Breast epithelium (tissue), 4 donors: ENCODE measurements around the gene TMEM97. TPM values are rescaled to one million over a fixed set of nuclear protein-coding genes. Genes with fewer than 3 reads are reported as not detected.

Experiments used
- DNase-seq, 2 donors: peaks; one replicate each; pipeline ENCODE4 v3.0.0-alpha.2; 2019; ENCODE audit warnings: low spot score in 2 of 2
- H3K27ac ChIP-seq, 2 donors: fragments of 200-600 bp; sonication (generic) in 1 of 2; one replicate each; pipeline ENCODE4 v1.5.1; 2016 to 2019; ENCODE audit warnings: mild to moderate bottlenecking in 1 of 2
- H3K27me3 ChIP-seq, 2 donors: fragments of 200-600 bp; sonication (generic) in 1 of 2; one replicate each; pipeline versions ENCODE4 v1.5.1 to v1.6.0; 2017 to 2019; ENCODE audit warnings: control low read depth in 1 of 2, mild to moderate bottlenecking in 1 of 2
- H3K36me3 ChIP-seq: fragments of 200-600 bp; one replicate; pipeline ENCODE4 v1.5.1; 2019
- H3K4me1 ChIP-seq, 2 donors: fragments of 200-600 bp; sonication (generic); one replicate each; pipeline ENCODE4 v1.5.1; 2016 to 2019; ENCODE audit warnings: control low read depth in 1 of 2
- H3K4me3 ChIP-seq, 3 donors: fragments of 200-600 bp; sonication (generic); 1 replicate in 2 of 3; 2 replicates in 1 of 3; pipeline ENCODE4 v1.5.1; 2016 to 2019; ENCODE audit warnings: mild to moderate bottlenecking in 3 of 3, moderate library complexity in 2 of 3
- H3K9me3 ChIP-seq, 2 donors: fragments of 200-600 bp; sonication (generic) in 1 of 2; one replicate each; pipeline ENCODE4 v1.5.1; 2016 to 2019; ENCODE audit warnings: control low read depth in 1 of 2
- CTCF ChIP-seq, 3 donors: fragments of 450-650 bp; IDR thresholded peaks; one replicate each; pipeline ENCODE4 v1.5.1; 2016 to 2017; ENCODE audit warnings: antibody characterized with exemption in 3 of 3, mild to moderate bottlenecking in 3 of 3, moderate library complexity in 3 of 3
- POLR2A ChIP-seq: fragments of 450-650 bp; IDR thresholded peaks from one replicate; pipeline ENCODE4 v1.6.1; 2016; ENCODE audit warnings: antibody characterized with exemption, mild to moderate bottlenecking, moderate library complexity
- POLR2AphosphoS5 ChIP-seq, 3 donors: sonication (generic); formaldehyde crosslinking; IDR thresholded peaks; one replicate each; pipeline ENCODE4 v1.6.1; 2017; ENCODE audit warnings: antibody characterized with exemption in 3 of 3
- intact Hi-C: fragments of 100-400 bp; cut with DNase I; formaldehyde crosslinking; loops from one replicate; pipeline ENCODE4 v1.15.1; 2023; ENCODE audit warnings: low total_unique reads
- total RNA-seq, 3 donors: library from RNA; depleted of rRNA; stranded (reverse); fragments of >200 nt; gene quantifications; one replicate each; pipeline ENCODE4 v1.1.0, GENCODE V29; 2016

TMEM97 gene
- total RNA-seq, 3 donors from 2014 or later, result 7.2 to 9.8 (median 7.5) TPM

GRCh38 chr17:28364665-28365363 is 45.8 kb downstream of the TMEM97 start, which contains the start of gene SEBOX:
SEBOX (minus strand) TSS chr17:28365199; CDS start chr17:28365151, 48 bp downstream.
- intact Hi-C loops, result no loop called here
- peaks cover 6% of the 10 kb centered on the region for H3K36me3 ChIP-seq
- no peak for TF ChIP-seq POLR2AphosphoS5 (IDR thresholded peaks at IDR 0.05)
- TF ChIP-seq POLR2A, result no peak
- no peak for TF ChIP-seq CTCF (IDR thresholded peaks at IDR 0.05)
- H3K27ac ChIP-seq, result no peak within 1 kb of the TSS
- H3K9me3 ChIP-seq, result no peaks in the 10 kb centered on the region
- no peaks in the 10 kb centered on the region for H3K4me1 ChIP-seq
- no peak within 1 kb of the TSS for H3K4me3 ChIP-seq
- H3K27me3 ChIP-seq, result no peaks in the 10 kb centered on the region
- no peak for DNase-seq

- Histone ChIP-seq H3K4me1 (no peaks in the 10 kb centered on the region), H3K9me3 (no peaks in the 10 kb centered on the region), H3K27ac (no peak overlapping the region), H3K4me3 (no peak overlapping the region), H3K36me3 (peaks cover 6% of the 10 kb centered on the region), H3K27me3 (no peaks in the 10 kb centered on the region)
- intact Hi-C loops, result no loop called here
- TF ChIP-seq CTCF (IDR thresholded peaks at IDR 0.05) (no peak), POLR2AphosphoS5 (IDR thresholded peaks at IDR 0.05) (no peak), POLR2A (no peak)
- DNase-seq, result no peak
These were observed 46.5 kb downstream of the TMEM97 start for GRCh38 chr17:28365487-28365886.

- H3K36me3 ChIP-seq, result no peaks in the 10 kb centered on the region
- intact Hi-C loops, result no loop called here
- no peak for DNase-seq
- no peaks in the 10 kb centered on the region for H3K4me1 ChIP-seq
- no peaks in the 10 kb centered on the region for H3K27me3 ChIP-seq
- H3K9me3 ChIP-seq, result no peaks in the 10 kb centered on the region
- no peak overlapping the region for H3K27ac ChIP-seq
- H3K4me3 ChIP-seq, result no peak overlapping the region
- TF ChIP-seq CTCF (IDR thresholded peaks at IDR 0.05), result no peak
- TF ChIP-seq POLR2AphosphoS5 (IDR thresholded peaks at IDR 0.05), result no peak
- no peak for TF ChIP-seq POLR2A
These were observed 47.6 kb downstream of the TMEM97 start for GRCh38 chr17:28366605-28367004.

GRCh38 chr17:28367641-28368305 is 48.8 kb downstream of the TMEM97 start:
- no peaks in the 10 kb centered on the region for H3K36me3 ChIP-seq
- intact Hi-C loops, result no loop called here

More at GRCh38 chr17:28367641-28368305, 48.8 kb downstream of the TMEM97 start:
- Histone ChIP-seq H3K9me3 (no peaks in the 10 kb centered on the region), H3K27ac (no peak overlapping the region), H3K27me3 (no peaks in the 10 kb centered on the region), H3K4me3 (no peak overlapping the region), H3K4me1 (no peaks in the 10 kb centered on the region)
- no peak for DNase-seq
- TF ChIP-seq POLR2AphosphoS5 (IDR thresholded peaks at IDR 0.05) (no peak), CTCF (IDR thresholded peaks at IDR 0.05) (no peak), POLR2A (no peak)
